ENCODE data around the gene SPG21.

- no peak for TF ChIP-seq CTCF (IDR thresholded peaks at IDR 0.05)
- no peak for TF ChIP-seq POLR2AphosphoS5 (IDR thresholded peaks at IDR 0.05)
Observed at GRCh38 chr15:64997066-64997465, 7.4 kb upstream of the SPG21 start.

All from suprapubic skin (tissue), 3 donors.